ENCODE measurements around the gene SP5. TPM values are rescaled to one million over a fixed set of nuclear protein-coding genes. Genes with fewer than 3 reads are reported as not detected.

The SP5 gene
- total and polyA plus RNA-seq, 9 of the 15 experiments (the other 6 are each of a cell fraction or from before 2014, with no cell fraction given) = 0.03 to 1.7 (median 0.16) TPM; not detected in 1

GRCh38 chr2:170714381-170715061 is 616 bp upstream of the SP5 start (continued):
- TF ChIP-seq ZNF699 (CRISPR knock-in tag; IDR thresholded peaks at IDR 0.05; ENCODE audit: insufficient replicate concordance) (no peak), SOX6 (IDR thresholded peaks at IDR 0.05) (no peak), TEAD1 (CRISPR knock-in tag; IDR thresholded peaks at IDR 0.05) (peak in 1 of 2 experiments; percentile 61; a peak in 2 of 4 replicates), ZNF174 (CRISPR knock-in tag; IDR thresholded peaks at IDR 0.05) (no peak), MAFK (IDR thresholded peaks at IDR 0.05; ENCODE audit: low read length) (no peak), BMI1 (IDR thresholded peaks at IDR 0.05; ENCODE audit: low read length) (no peak), NEUROD1 (IDR thresholded peaks at IDR 0.05; ENCODE audit: borderline replicate concordance, low read depth, low read length, partially characterized antibody) (no peak), SMARCB1 (IDR thresholded peaks at IDR 0.05; ENCODE audit: insufficient read length, low read depth) (no peak), COPS2 (conservative IDR thresholded peaks at IDR 0.05) (no peak), ZNF589 (CRISPR knock-in tag; IDR thresholded peaks at IDR 0.05; ENCODE audit: low read depth) (peak; percentile 66; the same call in 1 of the 2 replicates), POU5F1 (IDR thresholded peaks at IDR 0.05; ENCODE audit: borderline replicate concordance, low read depth, low read length, partially characterized antibody) (no peak), ZNF830 (CRISPR knock-in tag; IDR thresholded peaks at IDR 0.05) (0 out of 2 replicates have a peak, but pooled peaks have one; percentile 51), KAT2B (IDR thresholded peaks at IDR 0.05; ENCODE audit: low read depth, low read length) (no peak), ZNF253 (CRISPR knock-in tag; conservative IDR thresholded peaks at IDR 0.05) (no peak), RBM15 (IDR thresholded peaks at IDR 0.05; ENCODE audit: insufficient read depth, low read length) (no peak), JUND (IDR thresholded peaks at IDR 0.05; ENCODE audit: borderline replicate concordance, low read depth, low read length) (0 out of 2 replicates have a peak, but pooled peaks have one; percentile 6), JUND (tag; IDR thresholded peaks at IDR 0.05; ENCODE audit: borderline replicate concordance, low read depth, low read length) (no peak), SMARCE1 (IDR thresholded peaks at IDR 0.05) (peak; percentile 61), NFRKB (IDR thresholded peaks at IDR 0.05; ENCODE audit: low read depth) (no peak), THAP7 (CRISPR knock-in tag; IDR thresholded peaks at IDR 0.05) (peak; percentile 80; the same call in 1 of the 2 replicates), ZFP1 (CRISPR knock-in tag; IDR thresholded peaks at IDR 0.05) (0 out of 2 replicates have a peak, but pooled peaks have one; percentile 33), ZNF695 (CRISPR knock-in tag; IDR thresholded peaks at IDR 0.05) (no peak), HDAC8 (tag; IDR thresholded peaks at IDR 0.05) (no peak), HDAC1 (IDR thresholded peaks at IDR 0.05) (peak in 1 of 2 experiments; percentile 60; a peak in 2 of 4 replicates), GABPB2 (CRISPR knock-in tag; conservative IDR thresholded peaks at IDR 0.05) (no peak)
- TF ChIP-seq, protein P1, sequence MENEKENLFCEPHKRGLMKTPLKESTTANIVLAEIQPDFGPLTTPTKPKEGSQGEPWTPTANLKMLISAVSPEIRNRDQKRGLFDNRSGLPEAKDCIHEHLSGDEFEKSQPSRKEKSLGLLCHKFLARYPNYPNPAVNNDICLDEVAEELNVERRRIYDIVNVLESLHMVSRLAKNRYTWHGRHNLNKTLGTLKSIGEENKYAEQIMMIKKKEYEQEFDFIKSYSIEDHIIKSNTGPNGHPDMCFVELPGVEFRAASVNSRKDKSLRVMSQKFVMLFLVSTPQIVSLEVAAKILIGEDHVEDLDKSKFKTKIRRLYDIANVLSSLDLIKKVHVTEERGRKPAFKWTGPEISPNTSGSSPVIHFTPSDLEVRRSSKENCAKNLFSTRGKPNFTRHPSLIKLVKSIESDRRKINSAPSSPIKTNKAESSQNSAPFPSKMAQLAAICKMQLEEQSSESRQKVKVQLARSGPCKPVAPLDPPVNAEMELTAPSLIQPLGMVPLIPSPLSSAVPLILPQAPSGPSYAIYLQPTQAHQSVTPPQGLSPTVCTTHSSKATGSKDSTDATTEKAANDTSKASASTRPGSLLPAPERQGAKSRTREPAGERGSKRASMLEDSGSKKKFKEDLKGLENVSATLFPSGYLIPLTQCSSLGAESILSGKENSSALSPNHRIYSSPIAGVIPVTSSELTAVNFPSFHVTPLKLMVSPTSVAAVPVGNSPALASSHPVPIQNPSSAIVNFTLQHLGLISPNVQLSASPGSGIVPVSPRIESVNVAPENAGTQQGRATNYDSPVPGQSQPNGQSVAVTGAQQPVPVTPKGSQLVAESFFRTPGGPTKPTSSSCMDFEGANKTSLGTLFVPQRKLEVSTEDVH (IDR thresholded peaks at IDR 0.05; ENCODE audit: low read depth, partially characterized antibody) = no peak
